Endothelial cell of umbilical vein (primary cell): ENCODE results near the gene NTRK1. TPM values are rescaled to one million over a fixed set of nuclear protein-coding genes. Genes with fewer than 3 reads are reported as not detected.

Experiments
- BruUV-seq: library from RNA; stranded (reverse); fragments of 400-500 nt; replicated peaks from 2 replicates; lab custom pipeline; 2021; lab: Mats Ljungman, UMichigan
- CTCF ChIA-PET: fragments of 300-600, 350-600 bp; sonication (Branson Sonifier 250); formaldehyde crosslinking; loops from one replicate; lab custom pipeline; 2021; ENCODE audit warnings: antibody characterized with exemption, inconsistent platforms; lab: Charles Lee
- POLR2A ChIA-PET: fragments of 300-600, 350-600 bp; sonication (Branson Sonifier 250); formaldehyde crosslinking; loops from one replicate; lab custom pipeline; 2021; ENCODE audit warnings: antibody characterized with exemption, inconsistent platforms; lab: Charles Lee
- DNase-seq: peaks from one replicate; pipeline ENCODE4 v3.0.0-alpha.2; 2011; ENCODE audit warnings: low read depth, low spot score
- FAIRE-seq: peaks from 2 replicates; lab custom pipeline; 2011; peaks lifted over from hg19 to GRCh38; lab: Jason Lieb, UNC
- H2AFZ ChIP-seq: 2 replicates; pipeline ENCODE4 v1.6.0; 2012; ENCODE audit warnings: low read depth, low read length, control low read depth, inconsistent platforms
- H3K27ac ChIP-seq: 2 replicates; pipeline ENCODE4 v1.5.1; 2011; ENCODE audit warnings: low read depth, mild to moderate bottlenecking, control low read depth, low read length, moderate library complexity; ENCODE audit not compliant: insufficient read depth
- H3K27me3 ChIP-seq, 2 experiments: 2 replicates each; pipeline versions ENCODE4 v1.6.0 to v1.6.1; 2011; ENCODE audit warnings: low read length in 2 of 2, mixed read lengths in 1 of 2; ENCODE audit not compliant: control insufficient read depth in 2 of 2, insufficient read depth in 2 of 2
- H3K36me3 ChIP-seq, 2 experiments: 2 replicates in 1 of 2; 3 replicates in 1 of 2; pipeline ENCODE4 v1.5.1; 2011; ENCODE audit warnings: low read length in 2 of 2, mild to moderate bottlenecking in 1 of 2, moderate library complexity in 1 of 2; ENCODE audit not compliant: control insufficient read depth in 2 of 2, insufficient read depth in 2 of 2; ENCODE audit errors: extremely low read depth in 1 of 2
- H3K4me1 ChIP-seq: 3 replicates; pipeline ENCODE4 v1.5.1; 2011; ENCODE audit warnings: mild to moderate bottlenecking, low read length; ENCODE audit not compliant: control insufficient read depth, insufficient read depth; ENCODE audit errors: extremely low read depth
- H3K4me2 ChIP-seq: 2 replicates; pipeline ENCODE4 v1.6.1; 2011; ENCODE audit warnings: low read length, control low read depth, mixed read lengths; ENCODE audit not compliant: insufficient read depth
- H3K4me3 ChIP-seq, 3 experiments: fragments of 200-600 bp in 1 of 3; sonication (generic), shearing (Covaris generic) in 1 of 3; replicated peaks in 1 of 3; 2 replicates each; pipeline ENCODE4 v1.5.1; 2011 to 2016; ENCODE audit warnings: control low read depth in 3 of 3, low read length in 3 of 3, mild to moderate bottlenecking in 2 of 3, inconsistent platforms in 1 of 3, low read depth in 1 of 3, moderate library complexity in 1 of 3; ENCODE audit not compliant: insufficient read depth in 1 of 3
- H3K79me2 ChIP-seq: 2 replicates; pipeline ENCODE4 v1.6.0; 2012; ENCODE audit warnings: low read length, inconsistent platforms; ENCODE audit not compliant: control insufficient read depth, insufficient read depth
- H3K9ac ChIP-seq: replicated peaks from 2 replicates; pipeline ENCODE3; 2011; ENCODE audit warnings: low read length, control low read depth; ENCODE audit not compliant: insufficient read depth; ENCODE audit errors: extremely low read depth
- H3K9me1 ChIP-seq: replicated peaks from 3 replicates; pipeline ENCODE4 v1.6.0; 2011; ENCODE audit warnings: mild to moderate bottlenecking, low read length; ENCODE audit not compliant: control insufficient read depth, insufficient read depth; ENCODE audit errors: extremely low read depth
- H3K9me3 ChIP-seq: replicated peaks from 2 replicates; pipeline ENCODE4 v1.5.1; 2012; ENCODE audit warnings: low read length, inconsistent platforms; ENCODE audit not compliant: control insufficient read depth, insufficient read depth
- H4K20me1 ChIP-seq: replicated peaks from 2 replicates; pipeline ENCODE3; 2011; ENCODE audit warnings: mild to moderate bottlenecking, low read length; ENCODE audit not compliant: control insufficient read depth, insufficient read depth; ENCODE audit errors: extremely low read depth
- CTCF ChIP-seq, 2 donors: IDR thresholded peaks; 1 replicate in 1 of 2; 2 replicates in 1 of 2; pipeline ENCODE4 v1.5.1; 2011; ENCODE audit warnings: low read length in 2 of 2, mild to moderate bottlenecking in 2 of 2, moderate library complexity in 2 of 2, control low read depth in 1 of 2, inconsistent platforms in 1 of 2, low read depth in 1 of 2; ENCODE audit not compliant: insufficient read depth in 1 of 2; ENCODE audit errors: extremely low read depth in 1 of 2
- EZH2 ChIP-seq: IDR thresholded peaks from 2 replicates; pipeline ENCODE4 v1.6.1; 2012; ENCODE audit warnings: borderline replicate concordance, low read depth, mild to moderate bottlenecking, moderate library complexity, low read length, inconsistent platforms; ENCODE audit not compliant: severe bottlenecking
- FOS ChIP-seq: IDR thresholded peaks from 2 replicates; pipeline ENCODE4 v1.6.1; 2011; ENCODE audit warnings: mild to moderate bottlenecking, low read length, moderate library complexity, borderline replicate concordance; ENCODE audit not compliant: insufficient read depth
- GATA2 ChIP-seq: IDR thresholded peaks from 2 replicates; pipeline ENCODE4 v1.7.0; 2011; ENCODE audit warnings: low read depth, mild to moderate bottlenecking, moderate library complexity, mixed read lengths, low read length; ENCODE audit not compliant: insufficient read length, insufficient read depth
- JUN ChIP-seq: IDR thresholded peaks from 2 replicates; pipeline ENCODE4 v1.6.1; 2011; ENCODE audit warnings: borderline replicate concordance, low read depth; ENCODE audit not compliant: insufficient read length, insufficient read depth
- MAX ChIP-seq: IDR thresholded peaks from 2 replicates; pipeline ENCODE4 v1.6.1; 2011; ENCODE audit not compliant: insufficient read depth, insufficient read length
- MYC ChIP-seq: IDR thresholded peaks from one replicate; pipeline ENCODE4 v1.6.1; 2011; ENCODE audit warnings: mild to moderate bottlenecking, low read depth, low read length
- POLR2A ChIP-seq: IDR thresholded peaks from 2 replicates; pipeline ENCODE4 v1.6.1; 2012; ENCODE audit warnings: low read depth, mild to moderate bottlenecking, control low read depth, low read length
- POLR2AphosphoS5 ChIP-seq: IDR thresholded peaks from 2 replicates; pipeline ENCODE4 v1.6.1; 2012; ENCODE audit warnings: low read depth, mild to moderate bottlenecking, control low read depth, low read length, moderate library complexity; ENCODE audit not compliant: insufficient read depth
- dilution Hi-C: fragments of 300-500 bp; cut with MboI; formaldehyde crosslinking; loops from one replicate; pipeline ENCODE4 v1.15.0; 2019; ENCODE audit warnings: low sequenced_read_pairs; ENCODE audit not compliant: extremely low pct_ligation_motif_present
- intact Hi-C: fragments of 100-400 bp; cut with micrococcal nuclease; formaldehyde crosslinking; loops from one replicate; pipeline ENCODE4 v1.10.0; 2022
- polyA plus RNA-seq, 4 experiments: library from polyadenylated mRNA; depleted of rRNA in 3 of 4; stranded (reverse) in 3 of 4; unstranded in 1 of 4; fragments of >200 nt; gene quantifications; 2 replicates each; pipeline versions ENCODE4 v1.2.1 to v1.2.3, GENCODE V29; 2011 to 2012; ENCODE audit warnings: missing spikeins in 1 of 4
- total RNA-seq: library from RNA; stranded (reverse); gene quantifications from 2 replicates; pipeline ENCODE4 v1.2.3, GENCODE V29; 2021

NTRK1 gene
- total and polyA plus RNA-seq, 2 donors (not counting 3 experiments of a cell fraction or from before 2014, with no cell fraction given), result 0.07 TPM; not detected in 1

GRCh38 chr1:156885880-156886355 lies 25.3 kb downstream of the NTRK1 start:
- no TSS peak for BruUV-seq
- no peak overlapping the region for H3K4me2 ChIP-seq
- H3K27me3 ChIP-seq, result peaks cover 5 to 20% of the 10 kb centered on the region in 2 experiments
- H4K20me1 ChIP-seq, result no peaks in the 10 kb centered on the region
- no peaks in the 10 kb centered on the region for H3K9me1 ChIP-seq
- no peak for DNase-seq
- TF ChIP-seq POLR2A (no peak), EZH2 (no peak), POLR2AphosphoS5 (no peak), MAX (no peak), FOS (no peak), CTCF (IDR thresholded peaks at IDR 0.05; ENCODE audit: extremely low read depth in 1 of 2, insufficient read depth in 1 of 2, low read depth in 1 of 2, low read length in 2 of 2) (no peak), MYC (no peak), JUN (no peak), GATA2 (no peak)
- H3K27ac ChIP-seq, result no peak overlapping the region
- intact Hi-C loops, result no loop called here
- no peaks in the 10 kb centered on the region for H3K9me3 ChIP-seq
- H2AFZ ChIP-seq, result no peak overlapping the region
- no peaks in the 10 kb centered on the region for H3K4me1 ChIP-seq
- no peak for FAIRE-seq
- ChIA-PET CTCF (interaction anchor here (0.9 to 8.4 kb wide), 7 partner anchors 25 to 196 kb away, joined by 3 to 123 read pairs (median 14); partner anchors contain the start of genes ISG20L2, METTL25B and NTRK1), POLR2A (no interaction called here)
- H3K4me3 ChIP-seq, result no peak overlapping the region
- H3K36me3 ChIP-seq, result no peaks in the 10 kb centered on the region
- no peaks in the 10 kb centered on the region for H3K79me2 ChIP-seq
- dilution Hi-C loops, result no loop called here
- H3K9ac ChIP-seq, result no peak overlapping the region
